Stimulated activated naive CD8-positive, alpha-beta T cell treated with anti-CD3 and anti-CD28 coated beads, Interleukin-15, Interleukin-2, amounts not matched to agents 100 ng/mL and 50 ng/mL, for 24 hours (primary cell): ENCODE results near the gene GRIK2.

Experiments
- H3K27ac Mint-ChIP-seq: one replicate; pipeline ENCODE4 v1.8.0; 2021; ENCODE audit warnings: mild to moderate bottlenecking, mixed read lengths
- H3K27me3 Mint-ChIP-seq: one replicate; pipeline ENCODE4 v1.8.0; 2021; ENCODE audit warnings: mixed read lengths
- H3K36me3 Mint-ChIP-seq: one replicate; pipeline ENCODE4 v1.8.0; 2021; ENCODE audit warnings: low read depth, mixed read lengths
- H3K4me1 Mint-ChIP-seq: one replicate; pipeline ENCODE4 v1.8.0; 2021; ENCODE audit warnings: low read depth, mixed read lengths
- H3K4me3 Mint-ChIP-seq: one replicate; pipeline ENCODE4 v1.8.0; 2021; ENCODE audit warnings: mild to moderate bottlenecking, mixed read lengths
- H3K9me3 Mint-ChIP-seq: one replicate; pipeline ENCODE4 v1.8.0; 2021; ENCODE audit warnings: mixed read lengths

Gene GRIK2

DNA sequence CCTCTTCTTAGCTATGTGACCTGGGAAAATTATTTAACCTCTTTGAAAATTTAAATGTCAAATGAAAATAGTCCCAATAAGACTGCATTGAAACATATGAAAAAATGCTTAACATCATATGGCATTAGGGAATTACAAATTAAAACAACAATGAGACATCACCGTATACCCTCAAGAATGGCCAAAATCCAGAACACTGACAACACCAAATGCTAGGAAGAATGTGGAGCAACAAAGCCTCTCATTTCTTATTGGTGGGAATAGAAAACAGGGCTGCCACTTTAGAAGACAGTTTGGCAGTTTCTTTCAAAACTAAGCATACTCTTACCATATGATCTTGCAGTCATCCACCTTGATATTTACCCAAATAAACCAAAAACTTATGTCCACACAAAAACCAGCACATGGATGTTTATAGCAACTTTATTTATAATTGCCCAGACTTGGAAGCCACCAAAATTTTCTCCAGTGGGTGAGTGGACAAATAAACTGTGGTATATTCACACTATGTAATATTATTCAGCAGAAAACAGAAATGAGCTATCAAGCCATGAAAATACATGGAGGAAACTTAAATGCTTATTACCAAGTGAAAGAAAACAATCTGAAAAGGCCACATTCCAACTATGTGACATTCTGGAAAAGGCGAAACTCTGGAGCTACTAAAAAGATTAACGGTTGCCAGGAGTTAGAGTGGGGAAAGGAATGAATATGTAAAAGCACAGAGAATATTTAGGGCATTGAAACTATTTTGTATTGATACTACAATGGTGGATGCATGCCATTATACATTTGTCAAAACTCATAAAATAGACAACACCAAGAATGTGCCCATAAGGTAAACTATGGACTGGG is 459.9 kb downstream of the GRIK2 start:
- no peak overlapping the region for H3K27ac Mint-ChIP-seq

GRCh38 chr6:101876431-101876830 is 482.9 kb downstream of the GRIK2 start:
- Mint-ChIP-seq H3K27me3 (no peaks in the 10 kb centered on the region), H3K9me3 (no peaks in the 10 kb centered on the region), H3K4me1 (no peaks in the 10 kb centered on the region), H3K4me3 (no peak overlapping the region), H3K36me3 (no peaks in the 10 kb centered on the region), H3K27ac (no peak overlapping the region)

More for the DNA sequence above, 459.9 kb downstream of the GRIK2 start:
- H3K27me3 Mint-ChIP-seq, result no peaks in the 10 kb centered on the region
- H3K9me3 Mint-ChIP-seq, result no peaks in the 10 kb centered on the region
- H3K36me3 Mint-ChIP-seq, result no peaks in the 10 kb centered on the region
- H3K4me3 Mint-ChIP-seq, result no peak overlapping the region
- H3K4me1 Mint-ChIP-seq, result no peaks in the 10 kb centered on the region

GRCh38 chr6:101878554-101879276 is 485.2 kb downstream of the GRIK2 start:
- Mint-ChIP-seq H3K9me3 (no peaks in the 10 kb centered on the region), H3K36me3 (no peaks in the 10 kb centered on the region), H3K27me3 (no peaks in the 10 kb centered on the region), H3K4me3 (no peak overlapping the region), H3K4me1 (no peaks in the 10 kb centered on the region), H3K27ac (no peak overlapping the region)

DNA sequence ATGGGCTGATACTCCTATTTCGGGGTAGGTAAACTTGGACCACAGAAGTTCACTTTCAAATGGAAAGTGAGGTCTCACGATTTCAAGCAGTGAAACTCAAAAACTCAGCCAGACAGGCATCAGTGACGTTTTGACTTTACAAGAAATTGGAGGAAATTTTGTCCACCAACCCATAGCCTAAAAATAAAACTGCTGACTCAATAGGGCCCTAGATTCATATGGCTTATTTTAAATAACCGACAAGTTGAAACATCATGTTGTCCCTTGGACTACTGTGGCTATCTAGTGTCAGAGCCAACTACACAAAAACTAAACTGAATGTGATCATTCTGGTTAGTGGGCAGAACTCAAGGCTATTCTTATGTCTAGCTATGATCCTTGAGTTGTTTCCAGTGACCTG is 486.3 kb downstream of the GRIK2 start:
- Mint-ChIP-seq H3K27ac (no peak overlapping the region), H3K27me3 (no peaks in the 10 kb centered on the region), H3K36me3 (no peaks in the 10 kb centered on the region), H3K9me3 (peaks cover 3% of the 10 kb centered on the region), H3K4me3 (no peak overlapping the region), H3K4me1 (no peaks in the 10 kb centered on the region)

DNA sequence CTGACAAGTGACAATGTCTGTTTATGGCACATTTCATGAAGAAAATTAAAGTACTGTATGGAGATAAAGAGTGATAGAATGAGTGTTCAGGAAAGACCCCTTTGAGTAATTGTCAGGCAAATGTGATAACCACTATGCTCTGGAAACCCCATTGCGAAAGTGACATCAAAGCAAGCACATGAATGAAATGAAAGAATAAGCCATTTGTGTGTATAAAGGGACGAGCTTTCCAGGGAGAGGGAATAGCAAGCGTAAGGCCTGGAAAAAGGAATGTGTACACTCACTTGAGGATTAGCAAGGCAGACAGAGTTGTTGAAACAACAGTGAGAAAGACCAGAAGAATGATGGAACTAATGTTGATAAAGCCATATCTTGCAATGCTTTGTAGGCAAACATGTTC is 490.0 kb downstream of the GRIK2 start:
- Mint-ChIP-seq H3K4me1 (no peaks in the 10 kb centered on the region), H3K27me3 (no peaks in the 10 kb centered on the region), H3K4me3 (no peak overlapping the region), H3K27ac (no peak overlapping the region), H3K36me3 (no peaks in the 10 kb centered on the region), H3K9me3 (peaks cover 3% of the 10 kb centered on the region)

DNA sequence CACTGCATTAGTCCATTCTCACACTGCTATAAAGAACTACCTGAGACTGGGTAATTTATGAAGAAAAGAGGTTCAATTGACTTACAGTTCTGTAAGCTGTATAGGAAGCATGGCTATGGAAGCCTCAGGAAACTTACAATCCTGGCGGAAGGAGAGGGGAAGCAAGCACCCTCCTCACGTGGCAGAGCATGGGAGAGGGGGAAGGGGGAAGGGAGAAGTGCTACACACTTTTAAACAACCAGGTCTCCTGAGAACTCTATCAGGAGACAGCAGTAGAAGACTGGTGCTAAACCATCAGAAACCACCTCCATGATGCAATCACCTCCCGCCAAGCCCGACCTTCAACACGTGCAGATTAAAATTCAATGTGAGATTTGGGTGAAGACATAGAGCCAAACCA is 494.0 kb downstream of the GRIK2 start:
- H3K27me3 Mint-ChIP-seq, result no peaks in the 10 kb centered on the region
- H3K4me1 Mint-ChIP-seq, result no peaks in the 10 kb centered on the region
- no peaks in the 10 kb centered on the region for H3K36me3 Mint-ChIP-seq
- H3K4me3 Mint-ChIP-seq, result no peak overlapping the region
- H3K9me3 Mint-ChIP-seq, result peaks cover 3% of the 10 kb centered on the region
- H3K27ac Mint-ChIP-seq, result no peak overlapping the region

GRCh38 chr6:101907356-101908217 is 514.1 kb downstream of the GRIK2 start:
- Mint-ChIP-seq H3K4me1 (no peaks in the 10 kb centered on the region), H3K36me3 (no peaks in the 10 kb centered on the region), H3K27me3 (no peaks in the 10 kb centered on the region), H3K4me3 (no peak overlapping the region), H3K9me3 (no peaks in the 10 kb centered on the region), H3K27ac (no peak overlapping the region)

- H3K4me3 Mint-ChIP-seq, result no peak overlapping the region
- no peaks in the 10 kb centered on the region for H3K9me3 Mint-ChIP-seq
- H3K27ac Mint-ChIP-seq, result no peak overlapping the region
- H3K4me1 Mint-ChIP-seq, result no peaks in the 10 kb centered on the region
- no peaks in the 10 kb centered on the region for H3K27me3 Mint-ChIP-seq
- no peaks in the 10 kb centered on the region for H3K36me3 Mint-ChIP-seq
Measured at GRCh38 chr6:101909366-101909765, 515.9 kb downstream of the GRIK2 start.

- Mint-ChIP-seq H3K36me3 (no peaks in the 10 kb centered on the region), H3K27me3 (no peaks in the 10 kb centered on the region), H3K9me3 (no peaks in the 10 kb centered on the region), H3K4me1 (no peaks in the 10 kb centered on the region), H3K4me3 (no peak overlapping the region), H3K27ac (no peak overlapping the region)
Measured at GRCh38 chr6:101912311-101912710, 518.8 kb downstream of the GRIK2 start.

- Mint-ChIP-seq H3K27me3 (no peaks in the 10 kb centered on the region), H3K4me1 (no peaks in the 10 kb centered on the region), H3K4me3 (no peak overlapping the region), H3K27ac (no peak overlapping the region), H3K9me3 (no peaks in the 10 kb centered on the region), H3K36me3 (no peaks in the 10 kb centered on the region)
Measured at GRCh38 chr6:101918471-101918870, 525.0 kb downstream of the GRIK2 start.

DNA sequence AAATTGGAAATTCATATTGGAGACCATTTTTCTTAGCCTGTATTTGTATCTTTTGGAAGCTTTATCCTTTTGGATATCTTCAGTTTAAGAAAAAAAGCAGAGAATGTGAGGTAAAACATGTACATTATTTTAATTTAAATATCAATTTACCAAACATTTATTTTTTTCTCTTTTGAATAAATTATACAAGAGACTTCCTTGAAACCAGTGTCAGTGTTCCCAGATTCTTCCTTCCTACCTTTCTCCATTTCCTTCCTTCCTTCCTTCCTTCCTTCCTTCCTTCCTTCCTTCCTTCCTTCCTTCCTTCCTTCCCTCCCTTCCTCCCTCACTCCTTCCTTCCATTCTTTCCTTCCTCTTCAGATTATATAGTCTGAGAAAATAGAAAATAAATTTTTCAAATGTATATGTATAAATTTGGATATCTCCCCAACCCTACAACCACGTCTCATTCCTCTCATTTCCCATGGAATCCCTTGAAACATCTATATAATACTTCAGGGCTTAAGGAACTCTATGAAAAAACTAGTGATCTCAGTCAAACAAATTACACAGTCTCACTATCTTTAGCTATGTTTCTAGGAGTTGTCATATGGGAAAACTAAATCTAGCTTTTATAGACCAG is 528.4 kb downstream of the GRIK2 start:
- Mint-ChIP-seq H3K27ac (no peak overlapping the region), H3K27me3 (no peaks in the 10 kb centered on the region), H3K36me3 (no peaks in the 10 kb centered on the region), H3K4me1 (no peaks in the 10 kb centered on the region), H3K9me3 (no peaks in the 10 kb centered on the region), H3K4me3 (no peak overlapping the region)

DNA sequence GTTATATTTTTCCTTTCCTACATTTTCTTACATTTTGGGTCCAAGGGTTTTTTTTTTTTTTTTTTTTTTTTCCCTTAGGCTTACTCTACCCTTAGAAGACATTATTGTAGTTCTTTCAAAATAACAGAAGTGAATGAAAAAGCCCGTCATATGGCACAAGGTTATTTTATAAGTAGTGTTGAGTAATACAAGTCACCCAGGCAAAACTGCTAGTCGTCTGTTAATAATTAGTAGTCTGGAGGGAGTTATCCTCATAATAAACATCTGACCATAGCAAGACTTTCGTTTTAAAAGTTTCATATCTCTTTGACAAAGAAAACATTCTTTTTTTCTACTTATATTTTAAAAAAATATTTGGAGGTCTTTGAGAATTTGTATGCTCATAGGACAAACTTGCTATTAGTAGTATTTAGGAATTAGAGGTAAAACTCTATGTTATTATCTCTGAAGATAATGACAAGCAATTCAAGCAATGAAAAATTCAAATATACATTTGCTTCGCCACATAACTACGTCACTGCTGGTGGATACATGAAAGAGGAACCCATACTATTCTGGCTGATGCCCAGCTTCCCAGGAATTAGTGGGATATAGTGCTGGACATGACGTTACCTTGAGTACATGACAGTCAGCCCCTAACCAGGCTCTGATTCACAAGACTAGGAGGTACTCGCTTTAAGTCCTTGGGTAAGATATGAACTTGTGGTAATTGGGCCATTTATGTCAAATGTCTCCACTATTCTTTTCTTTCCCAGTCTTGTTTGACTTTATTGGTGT is 532.8 kb downstream of the GRIK2 start:
- no peak overlapping the region for H3K4me3 Mint-ChIP-seq

GRCh38 chr6:101931766-101932165 is 538.3 kb downstream of the GRIK2 start:
- no peaks in the 10 kb centered on the region for H3K4me1 Mint-ChIP-seq
- no peak overlapping the region for H3K27ac Mint-ChIP-seq
- H3K36me3 Mint-ChIP-seq, result no peaks in the 10 kb centered on the region
- no peaks in the 10 kb centered on the region for H3K9me3 Mint-ChIP-seq
- no peaks in the 10 kb centered on the region for H3K27me3 Mint-ChIP-seq
- H3K4me3 Mint-ChIP-seq, result no peak overlapping the region

More for the DNA sequence above, 532.8 kb downstream of the GRIK2 start:
- H3K4me1 Mint-ChIP-seq, result no peaks in the 10 kb centered on the region
- H3K27me3 Mint-ChIP-seq, result no peaks in the 10 kb centered on the region
- no peak overlapping the region for H3K27ac Mint-ChIP-seq
- H3K36me3 Mint-ChIP-seq, result no peaks in the 10 kb centered on the region
- no peaks in the 10 kb centered on the region for H3K9me3 Mint-ChIP-seq

DNA sequence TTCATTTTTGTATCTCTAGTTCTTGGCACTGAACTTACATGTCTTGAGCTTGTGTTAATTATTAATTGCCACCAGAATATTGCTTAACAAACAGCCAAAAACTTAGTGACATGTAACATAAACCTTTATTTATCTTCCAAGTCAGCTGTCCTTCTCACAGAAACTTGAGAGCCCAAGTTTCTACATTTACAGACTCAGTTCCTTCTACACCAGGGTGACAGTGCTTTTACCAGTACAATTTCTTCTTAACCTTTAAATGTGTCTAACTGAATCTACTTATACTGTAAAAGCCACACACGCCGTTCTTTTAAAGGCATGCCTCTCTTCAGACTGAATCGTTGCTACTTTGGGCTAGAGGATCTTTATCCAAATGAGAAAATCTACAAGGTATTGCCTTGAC is 539.2 kb downstream of the GRIK2 start:
- Mint-ChIP-seq H3K27me3 (no peaks in the 10 kb centered on the region), H3K4me3 (no peak overlapping the region), H3K4me1 (no peaks in the 10 kb centered on the region), H3K27ac (no peak overlapping the region), H3K9me3 (no peaks in the 10 kb centered on the region), H3K36me3 (no peaks in the 10 kb centered on the region)
